Measurements from ENCODE around the gene ABLIM3.

The ABLIM3 gene

GRCh38 chr5:149195337-149195887, 54.1 kb downstream of the ABLIM3 start:
- DNase-seq: no peak

GRCh38 chr5:149195962-149196361, 54.7 kb downstream of the ABLIM3 start:
- no peak for DNase-seq

GRCh38 chr5:149198148-149198547, 56.9 kb downstream of the ABLIM3 start:
- DNase-seq: no peak

GRCh38 chr5:149200355-149200754, 59.1 kb downstream of the ABLIM3 start:
- no peak for DNase-seq

- no peak for DNase-seq
Measured at GRCh38 chr5:149201121-149201637, 59.9 kb downstream of the ABLIM3 start.

GRCh38 chr5:149202910-149203451, 61.7 kb downstream of the ABLIM3 start:
- DNase-seq: no peak

- DNase-seq: no peak
Measured at GRCh38 chr5:149203921-149204441, 62.7 kb downstream of the ABLIM3 start.

GRCh38 chr5:149205625-149206523, 64.6 kb downstream of the ABLIM3 start:
- DNase-seq: no peak

- DNase-seq: no peak
Measured at GRCh38 chr5:149206524-149207141, 65.3 kb downstream of the ABLIM3 start.

GRCh38 chr5:149207831-149208230, 66.5 kb downstream of the ABLIM3 start:
- no peak for DNase-seq

- no peak for DNase-seq
Measured at GRCh38 chr5:149210225-149210624, 68.9 kb downstream of the ABLIM3 start.

- DNase-seq: no peak
Measured at GRCh38 chr5:149210968-149211490, 69.7 kb downstream of the ABLIM3 start.

GRCh38 chr5:149211566-149211965, 70.3 kb downstream of the ABLIM3 start:
- DNase-seq: no peak

GRCh38 chr5:149212198-149212951, 71.1 kb downstream of the ABLIM3 start:
- DNase-seq: no peak

GRCh38 chr5:149213264-149213880, 72.1 kb downstream of the ABLIM3 start:
- DNase-seq: no peak

- no peak for DNase-seq
Measured at GRCh38 chr5:149215478-149216090, 74.3 kb downstream of the ABLIM3 start.

- DNase-seq: no peak
Measured at GRCh38 chr5:149216496-149216895, 75.2 kb downstream of the ABLIM3 start.

- DNase-seq: no peak
Measured at GRCh38 chr5:149217096-149217802, 76.0 kb downstream of the ABLIM3 start.

- DNase-seq: no peak
Measured at GRCh38 chr5:149217803-149218155, 76.5 kb downstream of the ABLIM3 start.

- DNase-seq: no peak
Measured at GRCh38 chr5:149219584-149219983, 78.3 kb downstream of the ABLIM3 start.

GRCh38 chr5:149220750-149221149, 79.5 kb downstream of the ABLIM3 start:
- DNase-seq: no peak

All from CD4-positive, alpha-beta T cell treated with Interleukin-21 for 1 hour (primary cell).